ENCODE data around the gene NSMCE1. TPM values are rescaled to one million over a fixed set of nuclear protein-coding genes. Genes with fewer than 3 reads are reported as not detected.

NSMCE1 gene
- total and polyA plus RNA-seq, 2 of the 8 experiments (the other 6 are each of a cell fraction or from before 2014, with no cell fraction given), result 8.1 to 16.6 TPM

- Histone ChIP-seq H3K9me3 (ENCODE audit: insufficient read depth in 2 of 2, low read depth in 1 of 2, low read length in 1 of 2) (no peaks in the 10 kb centered on the region), H3K23me2 (ENCODE audit: low read depth, low read length) (no peaks in the 10 kb centered on the region), H3K27me3 (replicated peaks in 1 of 4; ENCODE audit: control insufficient read depth in 3 of 4, extremely low read depth in 1 of 4, insufficient read depth in 3 of 4, low read length in 3 of 4) (no peaks in the 10 kb centered on the region), H4K91ac (replicated peaks; ENCODE audit: insufficient read length, low read length) (no peak overlapping the region), H3K4me3 (ENCODE audit: extremely low read depth in 1 of 4, insufficient read depth in 2 of 4, low read depth in 3 of 4, low read length in 4 of 4) (no peak overlapping the region), H3K79me2 (ENCODE audit: control insufficient read depth in 1 of 2, insufficient read depth in 2 of 2, low read length in 2 of 2) (no peaks in the 10 kb centered on the region), H2AFZ (ENCODE audit: low read length) (no peak overlapping the region), H4K20me1 (replicated peaks in 1 of 2; ENCODE audit: control insufficient read depth in 1 of 2, insufficient read depth in 2 of 2, low read length in 2 of 2) (no peaks in the 10 kb centered on the region), H2AK5ac (ENCODE audit: low read depth, low read length) (no peak overlapping the region), H2BK15ac (ENCODE audit: low read length) (0 out of 2 replicates have a peak overlapping the region, but pooled peaks have one; percentile 16), H3K56ac (replicated peaks; ENCODE audit: insufficient read length, low read depth, low read length) (no peak overlapping the region), H2BK120ac (replicated peaks; ENCODE audit: low read depth, low read length) (no peak overlapping the region), H3K4ac (replicated peaks; ENCODE audit: insufficient read length, low read depth, low read length) (no peak overlapping the region), H3K18ac (ENCODE audit: extremely low read depth, low read length) (no peak overlapping the region), H2BK5ac (ENCODE audit: low read depth, low read length) (no peak overlapping the region), H3K23ac (ENCODE audit: insufficient read length) (no peak overlapping the region), H3K9ac (replicated peaks in 1 of 4; ENCODE audit: extremely low read depth in 1 of 4, low read depth in 3 of 4, low read length in 3 of 4) (no peak overlapping the region), H3K36me3 (ENCODE audit: control insufficient read depth in 2 of 4, insufficient read depth in 4 of 4, low read length in 3 of 4) (no peaks in the 10 kb centered on the region), H3K4me2 (ENCODE audit: insufficient read depth in 1 of 2, low read depth in 2 of 2, low read length in 2 of 2) (no peak overlapping the region), H3K79me1 (ENCODE audit: low read depth, low read length) (no peaks in the 10 kb centered on the region), H3K14ac (ENCODE audit: insufficient read length) (no peak overlapping the region), H3K4me1 (replicated peaks in 1 of 4; ENCODE audit: control insufficient read depth in 3 of 4, insufficient read depth in 4 of 4, low read length in 3 of 4) (peaks cover 0 to 6% (median 3%) of the 10 kb centered on the region in 4 experiments; a peak in 3 of 7 replicates), H4K5ac (ENCODE audit: insufficient read length, low read depth, low read length) (no peak overlapping the region), H2BK12ac (ENCODE audit: low read depth, low read length) (no peak overlapping the region), H2BK20ac (ENCODE audit: low read length) (no peak overlapping the region), H3K27ac (ENCODE audit: low read depth, low read length) (no peak overlapping the region), H4K8ac (ENCODE audit: extremely low read depth, insufficient read depth, low read length) (no peak overlapping the region)
- no peak for TF ChIP-seq BACH1 (IDR thresholded peaks at IDR 0.05; ENCODE audit: low read length)
- no peak for TF ChIP-seq SRF (IDR thresholded peaks at IDR 0.05; ENCODE audit: low read depth, low read length)
- no peak for TF ChIP-seq CREB1 (IDR thresholded peaks at IDR 0.05)
- TF ChIP-seq FOSL1 (IDR thresholded peaks at IDR 0.05; ENCODE audit: insufficient read depth, low read depth, low read length), result no peak
- no peak for TF ChIP-seq SAP30 (IDR thresholded peaks at IDR 0.05; ENCODE audit: insufficient read depth, insufficient replicate concordance, low read length)
- no peak for TF ChIP-seq TCF12 (IDR thresholded peaks at IDR 0.05; ENCODE audit: low read depth, low read length)
- TF ChIP-seq, protein P1, sequence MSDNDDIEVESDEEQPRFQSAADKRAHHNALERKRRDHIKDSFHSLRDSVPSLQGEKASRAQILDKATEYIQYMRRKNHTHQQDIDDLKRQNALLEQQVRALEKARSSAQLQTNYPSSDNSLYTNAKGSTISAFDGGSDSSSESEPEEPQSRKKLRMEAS (IDR thresholded peaks at IDR 0.05), result no peak
- TF ChIP-seq BRCA1 (IDR thresholded peaks at IDR 0.05; ENCODE audit: low read depth, low read length), result no peak
- POLR2A ChIA-PET (ENCODE audit: partially characterized antibody), result interaction anchor here (1.1 kb wide), 1 partner anchor 40 kb away, joined by 3 read pairs; no protein-coding TSS in a partner anchor
- no peak for FAIRE-seq
- CTCF ChIA-PET (ENCODE audit: partially characterized antibody), result interaction anchor here (1.0 to 17.4 kb wide), 7 partner anchors 10 to 125 kb away, joined by 3 to 241 read pairs (median 8); no protein-coding TSS in a partner anchor
- no peak for DNase-seq (ENCODE audit: low read depth in 1 of 2, low spot score in 2 of 2)
- WGBS, 2 experiments (ENCODE audit: extremely low coverage in 1 of 2, insufficient coverage in 1 of 2, insufficient read length in 1 of 2, insufficient replicate concordance in 2 of 2, low coverage in 1 of 2, low lambda C conversion rate in 2 of 2, missing lambda C conversion rate in 1 of 2), result 90% methylated on average over 11 of the region's 11 CpGs; no CpG with 5 or more reads in 1 of the 2 experiments
These were observed 24.7 kb downstream of the NSMCE1 start for GRCh38 chr16:27243725-27244362.

Measured in H1 (cell line).